Choroid plexus epithelial cell (primary cell): ENCODE data around the gene FRYL.

Experiments used
- DNase-seq: peaks from one replicate; pipeline ENCODE4 v3.0.0-alpha.2; 2010; ENCODE audit warnings: low read depth
- H3K4me3 ChIP-seq: 2 replicates; pipeline ENCODE4 v1.5.1; 2011; ENCODE audit warnings: low read depth, mild to moderate bottlenecking, control low read depth, low read length, moderate library complexity
- CTCF ChIP-seq: conservative IDR thresholded peaks from 2 replicates; pipeline ENCODE4 v1.5.1; 2011; ENCODE audit warnings: low read depth, mild to moderate bottlenecking, control low read depth, inconsistent platforms, low read length, moderate library complexity

FRYL gene

GRCh38 chr4:48796191-48796926 is 16.3 kb upstream of the FRYL start:
- DNase-seq: no peak
- H3K4me3 ChIP-seq: no peak overlapping the region
- TF ChIP-seq CTCF: no peak

GRCh38 chr4:48795108-48795507 is 15.0 kb upstream of the FRYL start:
- no peak for DNase-seq
- no peak for TF ChIP-seq CTCF
- no peak overlapping the region for H3K4me3 ChIP-seq

GRCh38 chr4:48792348-48793006 is 12.4 kb upstream of the FRYL start:
- no peak for TF ChIP-seq CTCF
- H3K4me3 ChIP-seq: no peak overlapping the region
- DNase-seq: peak; percentile 52

- DNase-seq: no peak
- no peak overlapping the region for H3K4me3 ChIP-seq
- TF ChIP-seq CTCF: no peak
Observed at GRCh38 chr4:48791313-48791712, 11.2 kb upstream of the FRYL start.

GRCh38 chr4:48790561-48790960 is 10.5 kb upstream of the FRYL start:
- no peak for DNase-seq
- TF ChIP-seq CTCF: no peak
- no peak overlapping the region for H3K4me3 ChIP-seq

GRCh38 chr4:48787056-48787455 is 7.0 kb upstream of the FRYL start:
- TF ChIP-seq CTCF: no peak
- DNase-seq: no peak
- H3K4me3 ChIP-seq: no peak overlapping the region

GRCh38 chr4:48786549-48786948 is 6.5 kb upstream of the FRYL start:
- DNase-seq: no peak
- TF ChIP-seq CTCF: no peak
- H3K4me3 ChIP-seq: no peak overlapping the region
